T-helper 2 cell treated with Interferon-gamma antibody and Interleukin-4, amounts not matched to agents 5 μg/mL and 100 μg/mL, for 36 hours (primary cell): Measurements from ENCODE around the gene PRXL2A.

Experiments used
- DNase-seq: peaks from one replicate; pipeline ENCODE4 v3.0.0; 2021; ENCODE audit warnings: low spot score
- H3K27ac Mint-ChIP-seq: one replicate; pipeline ENCODE4 v1.8.0; 2021; ENCODE audit warnings: mild to moderate bottlenecking, mixed read lengths
- H3K27me3 Mint-ChIP-seq: one replicate; pipeline ENCODE4 v1.8.0; 2021; ENCODE audit warnings: low read depth, mixed read lengths
- H3K36me3 Mint-ChIP-seq: one replicate; pipeline ENCODE4 v1.8.0; 2021; ENCODE audit warnings: low read depth, mixed read lengths
- H3K4me1 Mint-ChIP-seq: one replicate; pipeline ENCODE4 v1.8.0; 2021; ENCODE audit warnings: low read depth, mixed read lengths
- H3K4me3 Mint-ChIP-seq: one replicate; pipeline ENCODE4 v1.8.0; 2022; ENCODE audit warnings: mild to moderate bottlenecking, moderate library complexity, mixed read lengths
- H3K9me3 Mint-ChIP-seq: one replicate; pipeline ENCODE4 v1.8.0; 2021; ENCODE audit warnings: mixed read lengths

PRXL2A gene

GRCh38 chr10:80400136-80400804 is 8.1 kb upstream of the PRXL2A start:
- Mint-ChIP-seq H3K9me3 (no peaks in the 10 kb centered on the region), H3K27ac (no peak overlapping the region), H3K36me3 (no peaks in the 10 kb centered on the region), H3K4me3 (no peak overlapping the region), H3K4me1 (no peaks in the 10 kb centered on the region), H3K27me3 (peaks cover 12% of the 10 kb centered on the region)
- no peak for DNase-seq

- no peak overlapping the region for H3K4me3 Mint-ChIP-seq
- H3K27me3 Mint-ChIP-seq, result peaks cover 20% of the 10 kb centered on the region
- peaks cover 9% of the 10 kb centered on the region for H3K4me1 Mint-ChIP-seq
Measured at GRCh38 chr10:80405035-80405434, 3.3 kb upstream of the PRXL2A start.

GRCh38 chr10:80405626-80406025 is 2.7 kb upstream of the PRXL2A start:
- no peak overlapping the region for H3K4me3 Mint-ChIP-seq

More at GRCh38 chr10:80405035-80405434, 3.3 kb upstream of the PRXL2A start:
- Mint-ChIP-seq H3K36me3 (no peaks in the 10 kb centered on the region), H3K9me3 (no peaks in the 10 kb centered on the region), H3K27ac (no peak overlapping the region)
- no peak for DNase-seq

GRCh38 chr10:80406204-80406603 is 2.1 kb upstream of the PRXL2A start:
- no peak for DNase-seq
- H3K27me3 Mint-ChIP-seq, result peaks cover 20% of the 10 kb centered on the region
- H3K9me3 Mint-ChIP-seq, result no peaks in the 10 kb centered on the region
- peaks cover 9% of the 10 kb centered on the region for H3K4me1 Mint-ChIP-seq
- H3K4me3 Mint-ChIP-seq, result no peak overlapping the region
- no peaks in the 10 kb centered on the region for H3K36me3 Mint-ChIP-seq
- H3K27ac Mint-ChIP-seq, result no peak overlapping the region

More at GRCh38 chr10:80405626-80406025, 2.7 kb upstream of the PRXL2A start:
- H3K9me3 Mint-ChIP-seq, result no peaks in the 10 kb centered on the region
- DNase-seq, result no peak
- peaks cover 20% of the 10 kb centered on the region for H3K27me3 Mint-ChIP-seq
- H3K4me1 Mint-ChIP-seq, result peaks cover 9% of the 10 kb centered on the region
- H3K36me3 Mint-ChIP-seq, result no peaks in the 10 kb centered on the region
- H3K27ac Mint-ChIP-seq, result no peak overlapping the region

GRCh38 chr10:80407812-80408241 is 524 bp upstream of the PRXL2A start:
- DNase-seq, result peak; percentile 75
- peaks cover 9% of the 10 kb centered on the region for H3K4me1 Mint-ChIP-seq
- H3K27me3 Mint-ChIP-seq, result peaks cover 20% of the 10 kb centered on the region
- no peaks in the 10 kb centered on the region for H3K9me3 Mint-ChIP-seq
- peak overlapping the region; percentile 90 for H3K4me3 Mint-ChIP-seq
- H3K27ac Mint-ChIP-seq, result peak overlapping the region; percentile 74
- no peaks in the 10 kb centered on the region for H3K36me3 Mint-ChIP-seq

GRCh38 chr10:80409121-80409520 is 770 bp downstream of the PRXL2A start:
- no peaks in the 10 kb centered on the region for H3K36me3 Mint-ChIP-seq
- H3K27ac Mint-ChIP-seq, result no peak overlapping the region
- no peaks in the 10 kb centered on the region for H3K9me3 Mint-ChIP-seq
- peaks cover 14% of the 10 kb centered on the region for H3K4me1 Mint-ChIP-seq
- peak overlapping the region; percentile 90 for H3K4me3 Mint-ChIP-seq
- peaks cover 20% of the 10 kb centered on the region for H3K27me3 Mint-ChIP-seq
- DNase-seq, result no peak

- peak overlapping the region; percentile 39 for H3K4me3 Mint-ChIP-seq
- H3K9me3 Mint-ChIP-seq, result no peaks in the 10 kb centered on the region
- H3K36me3 Mint-ChIP-seq, result no peaks in the 10 kb centered on the region
- DNase-seq, result no peak
- H3K27ac Mint-ChIP-seq, result no peak overlapping the region
- H3K4me1 Mint-ChIP-seq, result peaks cover 14% of the 10 kb centered on the region
- peaks cover 15% of the 10 kb centered on the region for H3K27me3 Mint-ChIP-seq
Measured at GRCh38 chr10:80410122-80410521, 1.8 kb downstream of the PRXL2A start.

- Mint-ChIP-seq H3K9me3 (no peaks in the 10 kb centered on the region), H3K27me3 (peaks cover 10% of the 10 kb centered on the region), H3K36me3 (no peaks in the 10 kb centered on the region), H3K27ac (no peak overlapping the region), H3K4me3 (no peak overlapping the region), H3K4me1 (peaks cover 14% of the 10 kb centered on the region)
- DNase-seq, result no peak
Measured at GRCh38 chr10:80410578-80411145, 2.3 kb downstream of the PRXL2A start.

- H3K27me3 Mint-ChIP-seq, result peaks cover 10% of the 10 kb centered on the region
- H3K27ac Mint-ChIP-seq, result no peak overlapping the region
- H3K4me1 Mint-ChIP-seq, result peaks cover 16% of the 10 kb centered on the region
- no peaks in the 10 kb centered on the region for H3K36me3 Mint-ChIP-seq
- no peak overlapping the region for H3K4me3 Mint-ChIP-seq
- DNase-seq, result no peak
- no peaks in the 10 kb centered on the region for H3K9me3 Mint-ChIP-seq
Measured at GRCh38 chr10:80411267-80411668, 2.9 kb downstream of the PRXL2A start.

GRCh38 chr10:80411681-80412220 is 3.4 kb downstream of the PRXL2A start:
- H3K9me3 Mint-ChIP-seq, result no peaks in the 10 kb centered on the region
- no peak for DNase-seq
- H3K27me3 Mint-ChIP-seq, result peaks cover 7% of the 10 kb centered on the region
- H3K4me1 Mint-ChIP-seq, result peaks cover 16% of the 10 kb centered on the region
- no peaks in the 10 kb centered on the region for H3K36me3 Mint-ChIP-seq
- no peak overlapping the region for H3K4me3 Mint-ChIP-seq
- H3K27ac Mint-ChIP-seq, result no peak overlapping the region

GRCh38 chr10:80412486-80412885 is 4.1 kb downstream of the PRXL2A start:
- Mint-ChIP-seq H3K4me1 (peaks cover 16% of the 10 kb centered on the region), H3K27me3 (peaks cover 3% of the 10 kb centered on the region), H3K4me3 (no peak overlapping the region), H3K9me3 (no peaks in the 10 kb centered on the region), H3K27ac (no peak overlapping the region), H3K36me3 (no peaks in the 10 kb centered on the region)
- no peak for DNase-seq

GRCh38 chr10:80413271-80413996 is 5.1 kb downstream of the PRXL2A start:
- no peak for DNase-seq
- Mint-ChIP-seq H3K36me3 (no peaks in the 10 kb centered on the region), H3K4me3 (no peak overlapping the region), H3K4me1 (peaks cover 10% of the 10 kb centered on the region), H3K9me3 (no peaks in the 10 kb centered on the region), H3K27ac (no peak overlapping the region), H3K27me3 (no peaks in the 10 kb centered on the region)

GRCh38 chr10:80414142-80414895 is 6.0 kb downstream of the PRXL2A start:
- Mint-ChIP-seq H3K27me3 (no peaks in the 10 kb centered on the region), H3K36me3 (no peaks in the 10 kb centered on the region), H3K4me1 (peaks cover 8% of the 10 kb centered on the region), H3K27ac (no peak overlapping the region), H3K9me3 (no peaks in the 10 kb centered on the region), H3K4me3 (no peak overlapping the region)
- no peak for DNase-seq
